SW 1271 (cell line): ENCODE results near the gene PJA1.
A peak's percentile ranks its signal among the peaks of the same experiment; 100 is the strongest.

Experiments used
- DNase-seq, 2 experiments: peaks; one replicate each; lab custom pipeline; 2025; lab: John Stamatoyannopoulos, UW

PJA1 gene, protein sequence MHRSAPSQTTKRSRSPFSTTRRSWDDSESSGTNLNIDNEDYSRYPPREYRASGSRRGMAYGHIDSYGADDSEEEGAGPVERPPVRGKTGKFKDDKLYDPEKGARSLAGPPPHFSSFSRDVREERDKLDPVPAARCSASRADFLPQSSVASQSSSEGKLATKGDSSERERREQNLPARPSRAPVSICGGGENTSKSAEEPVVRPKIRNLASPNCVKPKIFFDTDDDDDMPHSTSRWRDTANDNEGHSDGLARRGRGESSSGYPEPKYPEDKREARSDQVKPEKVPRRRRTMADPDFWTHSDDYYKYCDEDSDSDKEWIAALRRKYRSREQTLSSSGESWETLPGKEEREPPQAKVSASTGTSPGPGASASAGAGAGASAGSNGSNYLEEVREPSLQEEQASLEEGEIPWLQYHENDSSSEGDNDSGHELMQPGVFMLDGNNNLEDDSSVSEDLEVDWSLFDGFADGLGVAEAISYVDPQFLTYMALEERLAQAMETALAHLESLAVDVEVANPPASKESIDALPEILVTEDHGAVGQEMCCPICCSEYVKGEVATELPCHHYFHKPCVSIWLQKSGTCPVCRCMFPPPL

DNA sequence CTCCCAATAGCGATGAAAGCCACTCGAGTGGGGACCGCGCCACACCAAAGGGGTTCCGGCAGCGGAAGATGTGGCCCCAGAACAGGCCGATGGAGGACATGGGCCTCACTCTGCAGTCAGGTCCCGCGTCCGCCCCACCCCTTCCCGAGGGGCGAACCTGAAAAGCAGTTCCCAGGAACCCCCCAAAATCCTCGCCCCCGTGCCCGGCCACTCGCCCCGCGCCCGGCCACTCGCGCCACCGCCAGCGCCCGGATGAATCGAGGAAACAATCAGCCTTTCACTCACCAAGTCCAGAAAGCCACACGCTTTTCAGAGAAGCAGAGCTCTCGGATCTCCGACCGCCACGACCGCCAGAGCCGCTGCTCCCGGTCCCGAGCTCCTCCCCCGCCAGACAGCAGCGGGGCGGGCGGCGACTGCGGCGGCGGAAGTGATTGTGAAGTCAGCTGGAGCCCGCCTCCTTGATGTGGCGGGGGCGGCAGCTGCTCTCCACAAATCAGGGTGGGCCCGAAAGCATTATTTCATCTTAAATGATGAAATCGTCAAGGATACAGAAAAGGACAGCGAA lies at the start of gene PJA1:
Gene PJA1, minus strand, starts transcription at position 367 of the 565 bp plus-strand sequence. CDS start 2,380 bp downstream, outside the sequence.
- peak; percentile 31 to 63 for DNase-seq

DNA sequence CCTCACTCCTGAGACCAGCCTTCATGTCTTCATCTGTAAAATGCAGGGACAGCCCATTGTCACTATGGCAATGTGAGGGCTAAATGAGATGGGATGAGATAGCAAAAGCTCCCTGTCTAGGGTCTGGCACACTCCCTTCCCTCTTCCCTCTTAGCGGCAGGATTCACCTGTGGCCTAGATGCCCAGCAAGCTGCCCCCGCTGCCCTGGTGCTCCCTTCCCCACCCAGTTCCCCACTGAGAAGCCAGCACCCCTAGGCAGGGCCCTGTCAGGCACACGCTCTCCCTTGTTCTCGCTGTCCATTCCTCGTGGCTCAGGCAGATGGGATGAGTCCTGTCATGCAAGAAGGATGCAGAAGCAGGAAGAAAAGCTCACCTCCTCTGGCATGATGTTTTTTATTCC lies 49.2 kb upstream of the PJA1 start:
- no peak for DNase-seq

DNA sequence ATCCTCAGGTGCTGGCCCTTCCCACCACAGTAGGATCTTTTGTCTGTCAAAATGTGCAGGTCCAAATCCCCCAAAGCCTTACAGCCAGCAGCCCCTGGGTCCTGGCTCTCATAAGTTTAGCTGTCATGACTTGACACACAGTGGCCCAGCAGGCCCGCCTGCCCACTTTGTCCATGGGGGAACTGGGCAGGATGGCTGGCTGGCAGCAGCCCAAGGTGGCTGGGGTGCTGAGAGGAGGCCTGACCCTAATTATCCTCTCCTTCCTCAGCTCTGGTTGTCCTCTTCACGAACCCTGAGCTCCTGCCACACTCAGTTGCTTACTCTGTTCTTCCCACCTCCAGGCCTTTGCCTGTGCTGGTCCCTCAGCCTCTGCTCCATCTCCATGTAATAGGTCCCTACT lies 46.4 kb upstream of the PJA1 start:
- no peak for DNase-seq

DNA sequence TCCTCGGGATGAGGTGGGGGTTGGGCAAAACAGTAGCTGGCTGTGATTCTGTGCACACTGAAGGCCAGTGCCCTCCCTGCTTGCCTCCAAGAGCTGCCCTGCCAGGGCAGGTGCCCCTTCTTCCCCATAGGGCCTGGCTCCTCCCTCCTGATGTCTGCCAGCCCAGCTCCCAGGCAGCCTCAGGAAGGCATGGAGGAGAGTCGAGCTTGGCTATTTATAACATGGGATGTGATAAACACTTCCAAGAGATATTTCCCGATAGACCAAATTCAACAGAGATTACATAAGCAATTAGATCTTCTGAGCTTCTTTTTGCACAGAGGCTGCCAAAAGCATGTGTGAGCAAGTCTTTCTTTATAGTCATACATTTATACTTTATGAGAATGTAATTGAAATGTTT lies 45.3 kb upstream of the PJA1 start:
- DNase-seq, result no peak

DNA sequence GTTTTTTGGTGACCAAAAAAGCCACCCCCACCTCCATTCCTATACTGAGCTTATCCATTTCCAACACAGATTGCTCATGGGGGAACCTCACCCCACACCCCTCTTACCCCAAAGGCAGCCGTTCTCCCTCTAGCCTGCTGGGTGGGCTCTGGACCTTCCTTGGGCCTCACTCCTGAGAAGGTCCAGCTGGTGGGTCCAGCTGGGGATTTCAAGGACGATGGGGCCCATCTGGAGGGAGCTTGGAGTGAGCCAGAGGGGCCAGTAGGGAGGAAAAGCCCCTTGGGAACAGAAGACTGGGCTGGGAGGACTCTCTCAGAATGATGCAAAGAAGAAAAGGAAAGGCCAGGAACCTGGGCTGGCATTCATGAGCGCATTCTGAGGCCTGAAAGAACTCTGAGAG lies 42.0 kb upstream of the PJA1 start:
- DNase-seq, result no peak

DNA sequence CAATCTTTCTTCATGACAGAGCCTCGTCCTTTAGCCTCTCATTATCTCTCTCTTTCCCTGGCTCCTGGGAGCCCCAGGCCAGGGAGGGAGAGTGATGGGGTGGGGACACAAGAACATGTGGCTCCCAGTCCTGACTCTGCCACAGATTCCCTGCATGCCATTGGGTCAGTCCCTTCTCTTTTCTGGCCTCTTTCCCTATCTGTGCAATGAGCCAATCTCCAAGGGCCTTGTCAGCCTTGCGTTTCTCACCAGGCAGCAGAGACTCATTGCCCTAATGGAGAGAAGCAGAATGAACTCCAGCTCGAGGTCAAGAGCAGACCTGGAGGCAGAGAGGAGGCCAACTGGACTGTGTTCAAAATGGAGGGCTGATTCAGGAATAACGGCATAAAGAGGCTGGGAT lies 38.4 kb upstream of the PJA1 start:
- DNase-seq, result no peak

DNA sequence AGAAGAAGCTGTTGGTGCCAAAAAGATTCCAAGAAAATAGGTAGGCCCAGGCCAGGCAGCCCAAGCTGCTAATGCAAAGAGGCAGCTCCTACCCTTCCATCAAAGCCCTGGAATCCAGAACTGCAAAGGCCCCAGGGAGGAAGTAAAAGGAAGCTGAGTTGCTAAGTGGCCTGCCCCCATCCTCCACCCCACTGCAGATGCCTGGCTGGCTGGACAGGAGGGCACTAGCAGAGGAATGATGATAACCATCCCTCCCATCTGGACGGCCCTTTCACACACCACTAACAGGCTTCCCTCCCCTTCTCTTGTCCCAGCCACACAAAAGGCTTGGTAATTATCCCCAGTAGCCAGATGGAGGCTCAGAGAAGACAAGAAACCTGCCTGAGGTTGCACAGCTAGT lies 32.4 kb upstream of the PJA1 start:
- DNase-seq, result no peak

DNA sequence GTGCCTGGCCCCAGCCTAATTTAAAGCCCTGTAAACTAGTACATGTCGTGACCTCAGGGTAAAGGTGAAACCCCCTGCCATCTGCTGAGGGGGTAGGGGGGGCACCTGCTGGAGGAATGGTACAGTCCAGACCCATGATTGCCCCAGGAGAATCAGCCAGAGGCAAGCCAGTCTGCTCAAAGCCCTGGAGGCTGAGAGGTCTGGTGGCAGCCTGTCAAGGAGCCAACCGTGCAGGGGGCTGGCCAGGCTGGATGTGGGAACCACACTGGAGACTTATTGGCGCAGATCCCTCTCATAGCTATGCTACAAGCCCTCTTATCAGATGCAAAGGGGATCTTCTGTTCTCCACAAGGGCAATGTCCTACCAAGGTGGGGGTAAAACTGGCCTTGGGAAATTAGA lies 31.4 kb upstream of the PJA1 start:
- DNase-seq, result no peak

DNA sequence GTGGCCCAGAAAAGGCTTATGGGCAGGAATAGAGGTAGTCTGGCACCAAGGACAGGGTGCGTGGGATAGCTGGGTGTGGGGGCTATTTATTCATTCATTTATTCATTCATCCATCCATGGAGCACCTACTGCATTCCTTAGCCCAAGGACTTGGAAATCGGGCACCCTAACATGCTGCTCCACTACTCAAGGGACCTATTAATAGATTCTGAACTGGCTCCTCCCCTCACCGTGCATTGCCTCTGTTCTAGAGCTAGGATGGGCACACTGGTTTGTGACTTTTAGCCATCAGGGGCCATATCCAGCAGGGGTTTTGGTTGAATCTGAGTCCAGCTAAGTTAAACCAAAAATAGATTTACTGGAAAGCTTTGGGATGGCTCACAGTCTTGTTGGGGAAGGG lies 30.6 kb upstream of the PJA1 start:
- no peak for DNase-seq

DNA sequence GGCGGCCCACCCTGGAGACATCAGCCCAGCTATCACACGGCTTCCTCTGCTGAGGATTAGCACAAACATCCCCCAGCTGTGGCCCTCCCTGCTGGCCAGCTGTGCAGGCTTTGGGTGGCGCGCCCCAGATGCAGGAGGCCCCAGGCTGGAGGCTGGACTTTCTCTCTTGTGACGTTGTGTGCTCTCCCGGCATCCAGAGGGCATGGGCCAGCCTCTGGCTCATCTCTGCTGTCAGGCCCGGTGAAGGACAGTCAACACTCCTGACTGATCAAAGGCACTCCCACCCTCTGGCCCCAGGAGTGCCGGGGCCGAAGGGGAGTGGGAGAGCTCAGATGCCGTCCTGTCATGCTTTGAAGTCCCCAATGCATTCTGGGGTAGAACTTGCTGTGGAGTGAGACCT lies 29.9 kb upstream of the PJA1 start:
- no peak for DNase-seq

DNA sequence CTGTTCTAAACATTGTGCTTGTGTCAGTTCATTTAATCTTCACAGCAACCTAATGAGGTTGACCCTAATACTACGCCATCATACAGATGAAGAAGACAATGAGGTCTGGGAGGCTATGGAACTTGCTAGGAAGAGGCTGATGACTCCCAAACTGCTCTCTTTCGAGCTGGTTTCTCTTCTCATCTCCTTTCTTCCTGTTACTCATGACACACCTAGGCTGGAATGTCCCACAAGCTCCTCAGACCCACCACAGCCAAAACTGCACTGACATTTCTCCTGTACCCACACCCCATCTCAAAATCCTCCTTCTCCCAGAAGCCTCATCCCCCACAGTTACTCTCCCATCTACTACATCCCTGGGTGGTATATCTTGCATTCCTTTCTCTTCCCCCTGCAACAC lies 27.4 kb upstream of the PJA1 start:
- DNase-seq, result no peak

DNA sequence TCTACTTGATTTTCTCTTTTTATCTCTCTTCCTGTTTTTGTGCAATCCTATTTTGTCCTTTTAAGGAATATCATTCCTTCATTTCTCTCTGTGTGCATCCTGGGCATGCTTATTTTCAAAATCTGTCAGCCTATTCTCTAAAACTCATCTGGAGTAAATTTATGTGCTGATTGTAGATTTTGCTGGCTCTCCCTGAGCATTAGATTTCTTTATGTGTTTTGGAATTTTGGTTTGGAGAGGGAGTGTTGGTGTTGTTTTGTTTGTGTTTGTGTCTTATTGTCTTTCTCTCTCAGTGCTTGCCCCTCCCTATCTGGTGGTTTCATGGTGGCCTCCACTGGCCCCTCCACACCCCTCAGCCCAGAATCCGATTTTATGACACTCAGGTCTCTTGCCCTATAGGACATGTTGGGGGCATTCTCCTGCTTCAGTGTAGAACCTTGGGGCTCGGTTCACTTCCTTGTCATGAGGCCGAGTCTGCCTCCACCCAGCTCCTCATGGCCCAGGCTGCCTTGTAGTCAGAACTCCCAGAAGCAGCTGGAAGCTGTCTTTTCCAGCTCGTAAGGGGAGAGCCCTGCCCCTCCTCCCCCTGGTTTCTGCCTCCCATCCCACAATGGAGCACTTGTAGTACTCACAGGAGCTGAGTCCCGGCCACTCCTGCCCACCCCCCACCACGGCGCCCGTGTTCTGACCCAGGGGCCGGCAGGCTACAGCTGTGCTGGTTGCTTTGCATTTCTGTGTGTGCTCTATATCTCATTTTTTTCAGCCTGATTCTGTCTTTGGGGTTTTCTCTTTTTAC lies 24.5 kb upstream of the PJA1 start:
- DNase-seq, result no peak

DNA sequence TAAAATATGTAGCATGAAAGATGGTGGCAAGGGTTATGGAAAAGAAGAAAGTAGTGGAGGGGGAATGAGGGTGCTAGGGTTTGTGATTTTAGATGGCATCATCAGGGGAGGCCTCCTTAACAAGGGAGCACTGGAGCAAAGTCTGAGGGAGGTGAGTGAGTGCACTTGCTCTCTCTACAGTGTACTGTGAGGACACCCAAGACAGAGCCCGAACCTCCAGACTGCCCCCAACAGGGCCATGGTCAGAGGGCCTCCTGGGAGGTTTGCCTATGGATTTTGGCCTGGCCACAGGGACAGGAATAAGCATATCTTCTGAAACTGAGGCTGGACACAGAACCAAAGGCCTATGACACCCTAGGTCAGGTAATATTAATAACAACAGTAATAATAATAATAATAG lies 21.4 kb upstream of the PJA1 start:
- DNase-seq, result no peak

DNA sequence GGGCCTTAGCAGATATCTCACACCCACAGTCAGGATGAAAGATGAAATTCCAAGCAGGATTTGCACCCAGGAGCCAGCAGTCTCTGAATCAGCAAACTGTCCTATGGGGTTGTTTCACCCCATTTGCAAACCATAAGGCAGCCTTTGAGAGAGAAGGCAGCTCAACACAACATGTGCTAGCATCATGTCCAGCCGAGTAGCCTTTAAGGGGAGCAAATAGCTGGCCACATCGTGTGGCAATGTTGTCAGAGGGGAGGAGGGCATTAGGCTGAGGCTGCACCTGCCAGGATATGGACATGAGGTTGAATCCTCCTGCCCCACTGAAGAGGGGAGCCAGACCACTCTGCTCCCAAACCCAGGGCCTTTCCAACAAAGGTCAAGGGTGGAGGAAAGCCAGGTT lies 20.6 kb upstream of the PJA1 start:
- DNase-seq, result no peak

DNA sequence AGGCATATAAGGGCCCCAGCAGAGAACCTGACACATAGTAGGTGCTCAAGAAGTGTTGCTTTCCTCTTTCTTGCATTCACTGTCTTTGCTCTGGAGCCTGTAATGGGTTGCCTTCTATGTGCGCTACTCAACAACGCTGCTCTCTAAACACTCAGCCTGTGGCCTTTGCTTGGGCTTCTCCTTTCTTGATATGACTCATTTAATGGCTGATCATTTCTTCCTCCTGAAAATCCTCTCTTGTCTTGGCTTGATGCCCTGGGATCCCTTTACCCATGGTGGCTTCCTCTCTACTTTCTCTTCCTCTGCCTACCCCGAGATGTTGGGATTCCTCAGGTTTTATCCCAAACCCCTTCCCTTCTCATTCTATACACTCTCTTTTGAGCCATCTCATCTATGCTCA lies 19.9 kb upstream of the PJA1 start:
- no peak for DNase-seq

DNA sequence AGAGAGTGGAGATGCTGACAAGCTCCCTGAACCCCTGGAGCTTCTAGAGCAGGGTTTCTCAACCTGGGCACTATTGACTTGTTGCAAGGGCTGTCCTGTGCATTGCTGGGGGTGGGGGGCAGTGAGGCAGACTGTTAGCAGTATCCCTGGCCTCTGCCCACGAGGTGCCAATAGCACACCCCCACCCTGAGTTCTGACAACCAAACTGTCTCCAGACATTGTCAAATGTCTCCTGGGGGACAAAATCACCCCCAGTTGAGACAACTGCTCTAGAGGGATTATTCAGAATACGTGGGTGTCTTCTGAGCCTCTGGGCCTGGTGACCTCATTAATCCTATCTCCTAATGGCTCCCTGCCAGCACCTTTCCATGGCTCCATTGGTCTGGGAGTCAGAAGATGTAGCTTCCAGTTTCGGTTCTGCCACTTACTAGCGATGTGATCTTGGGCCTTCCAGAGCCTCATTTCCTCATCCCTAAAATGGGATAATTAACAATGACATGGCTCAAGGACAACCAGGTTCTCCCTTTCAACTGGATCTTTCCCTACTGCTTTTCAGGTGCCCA lies 17.6 kb upstream of the PJA1 start:
- DNase-seq, result no peak

DNA sequence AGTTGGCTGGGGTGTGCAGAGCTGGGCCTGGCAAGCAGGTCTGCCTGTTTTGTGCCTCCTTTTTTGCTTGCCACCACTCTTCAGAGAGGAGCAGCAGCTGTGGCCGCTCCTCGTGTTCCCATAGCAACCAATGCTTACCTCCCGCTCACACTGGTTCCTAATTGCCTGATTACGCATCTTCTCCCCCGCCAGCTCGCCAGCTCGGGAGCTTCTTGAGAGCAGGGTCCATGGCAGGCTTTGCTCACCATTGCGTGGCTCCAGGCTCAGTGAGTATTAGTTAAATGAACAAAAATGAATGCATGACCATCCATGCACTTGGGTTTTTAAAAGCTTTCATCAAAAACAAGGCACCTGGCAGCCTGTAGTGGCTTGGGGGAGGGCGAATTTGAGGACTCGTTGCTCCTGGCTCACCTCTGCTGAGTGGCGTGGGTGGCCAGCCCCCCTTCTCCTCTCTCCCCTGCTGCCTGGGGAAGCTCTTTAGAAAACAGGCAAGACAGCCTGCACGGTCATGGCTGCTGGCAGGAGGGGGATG lies 14.2 kb upstream of the PJA1 start:
- no peak for DNase-seq

DNA sequence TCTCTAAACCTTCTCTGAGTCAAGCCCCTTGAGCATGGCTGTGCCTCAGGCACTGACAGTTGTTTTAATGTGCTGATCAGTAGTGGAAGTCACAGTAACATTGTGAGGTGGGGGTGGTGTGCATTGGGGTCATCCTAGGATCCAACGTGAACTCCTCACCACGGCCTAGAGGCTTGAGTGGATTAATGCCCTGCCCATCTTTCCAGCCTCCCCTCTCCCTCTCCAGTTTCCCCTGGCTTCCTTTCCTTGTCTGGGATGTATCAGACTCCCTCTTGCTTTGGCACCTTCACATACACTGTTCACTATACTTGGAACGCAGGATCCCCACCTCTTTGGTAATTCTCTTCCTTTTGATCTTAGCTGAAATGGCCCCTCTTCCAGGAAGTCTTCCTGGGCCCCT lies 13.3 kb upstream of the PJA1 start:
- no peak for DNase-seq

DNA sequence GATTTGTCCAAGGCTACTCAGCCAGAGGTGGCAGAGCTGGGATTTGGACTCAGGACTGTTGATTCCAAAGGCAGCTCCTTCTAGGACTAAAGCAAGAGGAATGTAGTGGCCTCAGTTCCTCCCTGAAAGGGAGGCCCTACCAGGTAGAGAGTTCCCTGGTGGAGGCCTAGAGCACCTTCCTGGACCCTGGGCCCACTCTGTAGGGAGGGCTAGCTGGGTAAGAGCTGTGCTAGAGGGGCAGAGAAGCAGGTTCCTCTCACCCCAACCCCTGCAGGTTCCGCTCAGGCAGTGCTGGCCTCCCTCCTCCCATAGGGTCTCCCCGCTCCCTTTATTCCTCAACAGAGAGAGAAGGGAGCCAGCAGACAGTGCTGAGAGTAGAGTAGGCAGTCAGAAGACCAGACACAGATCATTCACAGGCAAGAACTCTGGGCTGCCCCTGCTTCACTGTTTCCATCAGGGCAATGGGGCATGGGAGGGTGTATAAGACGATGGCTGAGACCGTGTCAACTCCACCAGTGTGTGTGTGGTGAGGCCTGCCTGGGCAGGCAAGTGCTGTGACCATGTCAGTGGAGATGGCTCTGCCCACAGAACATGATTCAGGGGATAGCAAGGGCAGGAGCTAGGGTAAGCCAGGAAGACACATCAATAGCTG lies 12.4 kb upstream of the PJA1 start:
- no peak for DNase-seq

DNA sequence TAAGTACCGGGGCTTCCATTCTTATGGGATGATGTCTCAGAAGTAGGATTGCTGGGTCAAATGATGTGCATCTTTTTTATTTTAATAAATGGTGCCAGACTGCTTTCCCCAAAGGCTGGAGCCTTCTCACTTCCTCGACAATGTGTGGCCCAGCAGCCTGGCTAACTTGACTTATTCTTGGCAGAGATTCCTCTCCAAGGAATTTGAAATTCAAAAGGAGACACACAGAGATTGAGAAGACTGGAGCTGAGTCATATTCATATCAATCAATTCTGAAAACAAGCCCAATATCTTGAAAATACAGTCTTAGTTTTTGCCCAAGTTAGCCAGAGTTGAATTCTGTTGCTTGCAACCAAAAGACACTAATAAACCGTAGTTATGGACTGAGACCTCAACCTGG lies 10.8 kb upstream of the PJA1 start:
- no peak for DNase-seq

DNA sequence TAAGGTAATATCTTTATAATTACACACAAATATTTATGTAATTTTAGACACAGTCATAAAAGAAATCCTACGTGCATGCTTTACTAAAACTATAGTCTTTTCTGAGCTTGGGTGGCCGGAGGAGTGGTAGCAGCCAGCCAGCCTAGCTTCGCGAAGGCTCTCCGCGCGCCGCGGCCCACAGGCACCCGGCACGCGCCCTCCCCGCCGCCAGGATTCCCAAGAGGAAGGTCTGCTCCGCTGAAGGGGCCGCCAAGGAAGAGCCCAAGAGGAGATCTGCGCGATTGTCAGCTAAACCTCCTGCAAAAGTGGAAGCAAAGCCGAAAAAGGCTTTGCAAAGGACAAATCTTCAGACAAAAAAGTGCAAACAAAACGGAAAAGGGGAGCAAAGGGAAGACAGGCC lies 8.7 kb upstream of the PJA1 start:
- DNase-seq, result no peak

DNA sequence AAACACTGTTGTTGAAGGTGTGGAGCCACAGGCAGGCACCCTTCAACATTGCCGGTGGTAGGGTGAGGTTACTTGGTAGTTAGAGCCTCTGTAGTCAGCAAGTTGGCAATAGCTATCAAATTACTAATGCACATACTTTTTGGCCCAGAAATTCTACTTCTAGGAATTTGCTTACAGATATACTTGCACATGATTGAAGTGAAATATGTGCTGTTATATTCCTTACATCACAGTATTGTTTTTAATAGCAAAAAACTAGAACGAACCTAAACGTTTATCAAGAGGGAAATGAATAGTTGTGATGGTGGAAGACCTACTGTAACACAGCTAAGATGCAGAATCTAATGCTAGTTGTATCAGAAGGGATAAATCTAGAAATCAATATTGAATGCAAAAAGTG lies 7.7 kb upstream of the PJA1 start:
- no peak for DNase-seq
